OCI-LY1 (cell line): ENCODE data around the gene RNF183.

Experiments used
- H2AFZ ChIP-seq: fragments of 200-600 bp; sonication (generic), shearing (Covaris generic); 2 replicates; pipeline ENCODE4 v1.6.0; 2014; ENCODE audit warnings: antibody characterized with exemption, mild to moderate bottlenecking, low read length
- H3F3A ChIP-seq: fragments of 200-600 bp; sonication (generic), shearing (Covaris generic); 2 replicates; pipeline ENCODE4 v1.6.0; 2014; ENCODE audit warnings: mild to moderate bottlenecking, antibody characterized with exemption, low read length, moderate library complexity; ENCODE audit not compliant: insufficient read depth
- H3K27ac ChIP-seq: fragments of 200-600 bp; sonication (generic); 2 replicates; pipeline ENCODE4 v1.5.1; 2014; ENCODE audit warnings: low read length, mixed run types, mild to moderate bottlenecking, low read depth; ENCODE audit not compliant: poor library complexity, severe bottlenecking
- H3K27me3 ChIP-seq: fragments of 200-600 bp; sonication (generic); 2 replicates; pipeline ENCODE4 v1.6.0; 2014; ENCODE audit warnings: antibody characterized with exemption, mild to moderate bottlenecking, low read length, moderate library complexity; ENCODE audit not compliant: insufficient read depth
- H3K36me3 ChIP-seq: fragments of 200-600 bp; sonication (generic); 2 replicates; pipeline ENCODE4 v1.6.1; 2014; ENCODE audit warnings: mild to moderate bottlenecking, antibody characterized with exemption, low read length, moderate library complexity, mixed read lengths; ENCODE audit not compliant: insufficient read depth
- H3K4me1 ChIP-seq: fragments of 200-600 bp; sonication (generic); 2 replicates; pipeline ENCODE4 v1.5.1; 2014; ENCODE audit warnings: mild to moderate bottlenecking, low read length, moderate library complexity; ENCODE audit not compliant: insufficient read depth, severe bottlenecking
- H3K4me2 ChIP-seq: fragments of 200-600 bp; sonication (generic), shearing (Covaris generic); 2 replicates; pipeline ENCODE4 v1.6.1; 2014; ENCODE audit warnings: low read length
- H3K4me3 ChIP-seq: fragments of 200-600 bp; sonication (generic); 2 replicates; pipeline ENCODE4 v1.5.1; 2014; ENCODE audit warnings: low read length, low read depth, mild to moderate bottlenecking, mixed read lengths; ENCODE audit not compliant: poor library complexity, severe bottlenecking
- H3K79me2 ChIP-seq: fragments of 200-600 bp; shearing (Covaris generic); 2 replicates; pipeline ENCODE4 v1.6.1; 2016; ENCODE audit warnings: mixed run types, low read length, mixed read lengths; ENCODE audit not compliant: insufficient read depth
- H3K9ac ChIP-seq: fragments of 200-600 bp; sonication (generic), shearing (Covaris generic); 2 replicates; pipeline ENCODE4 v1.6.1; 2014; ENCODE audit warnings: mild to moderate bottlenecking, low read length, mixed read lengths
- H3K9me2 ChIP-seq: fragments of 200-600 bp; sonication (generic), shearing (Covaris generic); 2 replicates; pipeline ENCODE4 v1.6.1; 2014; ENCODE audit warnings: low read depth, mild to moderate bottlenecking, low read length, mixed read lengths
- H3K9me3 ChIP-seq: fragments of 200-600 bp; shearing (Covaris generic); 2 replicates; pipeline ENCODE4 v1.6.1; 2014; ENCODE audit warnings: low read length, mixed read lengths
- H4K20me1 ChIP-seq: fragments of 200-600 bp; sonication (generic), shearing (Covaris generic); 2 replicates; pipeline ENCODE4 v1.6.0; 2016; ENCODE audit warnings: mild to moderate bottlenecking, low read length; ENCODE audit not compliant: insufficient read depth
- EZH2 ChIP-seq: fragments of 200-600 bp; sonication (generic), shearing (Covaris generic); IDR thresholded peaks from 2 replicates; pipeline ENCODE4 v1.8.0; 2017; ENCODE audit warnings: borderline replicate concordance, mixed run types, mild to moderate bottlenecking, antibody characterized with exemption, low read length, moderate library complexity, mixed read lengths
- TF ChIP-seq, protein P1 (sequence below): fragments of 200-600 bp; sonication (generic), shearing (Covaris generic); IDR thresholded peaks from 2 replicates; pipeline ENCODE4 v1.5.1; 2017; ENCODE audit warnings: mild to moderate bottlenecking, antibody characterized with exemption, low read length, moderate library complexity, mixed read lengths

The RNF183 gene

DNA sequence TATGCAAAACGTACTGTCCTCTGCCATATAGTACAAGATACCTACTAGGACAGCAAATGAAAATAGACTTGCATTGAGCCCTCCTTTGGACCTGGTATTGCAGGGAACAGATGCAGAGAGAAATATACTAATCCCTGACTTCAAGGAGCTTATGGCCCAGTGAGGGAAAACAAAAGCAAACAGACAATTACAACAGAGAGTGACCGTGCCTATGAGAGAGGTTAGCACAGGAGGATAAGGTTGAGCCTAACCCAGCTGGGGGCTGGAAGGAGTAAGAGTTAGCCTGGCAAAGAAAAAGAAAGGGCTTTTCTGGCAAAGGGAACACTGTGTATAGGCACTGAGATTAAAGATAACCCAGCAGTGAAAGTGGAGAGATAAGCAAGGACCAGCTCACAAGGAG lies 33.3 kb downstream of the RNF183 start:
- Histone ChIP-seq H3K9ac (no peak overlapping the region), H2AFZ (no peak overlapping the region), H3K4me1 (peaks cover 6% of the 10 kb centered on the region), H3K9me3 (no peaks in the 10 kb centered on the region), H3F3A (no peaks in the 10 kb centered on the region), H3K27ac (no peak overlapping the region), H3K79me2 (no peaks in the 10 kb centered on the region), H3K9me2 (no peaks in the 10 kb centered on the region), H3K4me3 (no peak overlapping the region), H3K27me3 (no peaks in the 10 kb centered on the region), H3K4me2 (no peak overlapping the region), H4K20me1 (no peaks in the 10 kb centered on the region), H3K36me3 (peaks cover 58% of the 10 kb centered on the region)
- TF ChIP-seq, protein P1, sequence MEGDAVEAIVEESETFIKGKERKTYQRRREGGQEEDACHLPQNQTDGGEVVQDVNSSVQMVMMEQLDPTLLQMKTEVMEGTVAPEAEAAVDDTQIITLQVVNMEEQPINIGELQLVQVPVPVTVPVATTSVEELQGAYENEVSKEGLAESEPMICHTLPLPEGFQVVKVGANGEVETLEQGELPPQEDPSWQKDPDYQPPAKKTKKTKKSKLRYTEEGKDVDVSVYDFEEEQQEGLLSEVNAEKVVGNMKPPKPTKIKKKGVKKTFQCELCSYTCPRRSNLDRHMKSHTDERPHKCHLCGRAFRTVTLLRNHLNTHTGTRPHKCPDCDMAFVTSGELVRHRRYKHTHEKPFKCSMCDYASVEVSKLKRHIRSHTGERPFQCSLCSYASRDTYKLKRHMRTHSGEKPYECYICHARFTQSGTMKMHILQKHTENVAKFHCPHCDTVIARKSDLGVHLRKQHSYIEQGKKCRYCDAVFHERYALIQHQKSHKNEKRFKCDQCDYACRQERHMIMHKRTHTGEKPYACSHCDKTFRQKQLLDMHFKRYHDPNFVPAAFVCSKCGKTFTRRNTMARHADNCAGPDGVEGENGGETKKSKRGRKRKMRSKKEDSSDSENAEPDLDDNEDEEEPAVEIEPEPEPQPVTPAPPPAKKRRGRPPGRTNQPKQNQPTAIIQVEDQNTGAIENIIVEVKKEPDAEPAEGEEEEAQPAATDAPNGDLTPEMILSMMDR, result no peak
- no peak for TF ChIP-seq EZH2

DNA sequence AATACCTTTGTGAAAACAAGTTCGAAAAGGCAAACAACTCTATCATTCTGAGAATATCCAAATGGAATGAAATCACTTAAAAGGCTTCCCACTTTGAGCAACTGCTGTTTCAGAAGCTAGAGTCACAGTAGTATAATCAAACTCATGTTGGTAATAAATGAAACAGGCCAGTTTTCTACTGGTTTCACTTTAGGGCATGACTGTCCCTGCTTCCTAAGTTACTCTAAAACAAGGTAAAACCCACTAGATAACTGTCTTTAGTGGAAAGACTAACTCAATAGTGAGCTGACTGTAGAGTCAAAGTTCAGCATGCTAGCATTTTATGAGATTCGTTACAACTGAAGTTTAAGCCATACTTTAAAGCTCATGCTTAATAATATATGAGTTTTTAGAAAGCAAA lies 33.8 kb downstream of the RNF183 start:
- Histone ChIP-seq H3K27me3 (no peaks in the 10 kb centered on the region), H4K20me1 (no peaks in the 10 kb centered on the region), H3K4me3 (no peak overlapping the region), H3K9me2 (no peaks in the 10 kb centered on the region), H3F3A (no peaks in the 10 kb centered on the region), H2AFZ (no peak overlapping the region), H3K9me3 (no peaks in the 10 kb centered on the region), H3K4me2 (no peak overlapping the region), H3K9ac (no peak overlapping the region), H3K79me2 (no peaks in the 10 kb centered on the region), H3K4me1 (peaks cover 5% of the 10 kb centered on the region), H3K27ac (no peak overlapping the region), H3K36me3 (peaks cover 58% of the 10 kb centered on the region)
- no peak for TF ChIP-seq EZH2
- TF ChIP-seq, protein P1, result no peak

DNA sequence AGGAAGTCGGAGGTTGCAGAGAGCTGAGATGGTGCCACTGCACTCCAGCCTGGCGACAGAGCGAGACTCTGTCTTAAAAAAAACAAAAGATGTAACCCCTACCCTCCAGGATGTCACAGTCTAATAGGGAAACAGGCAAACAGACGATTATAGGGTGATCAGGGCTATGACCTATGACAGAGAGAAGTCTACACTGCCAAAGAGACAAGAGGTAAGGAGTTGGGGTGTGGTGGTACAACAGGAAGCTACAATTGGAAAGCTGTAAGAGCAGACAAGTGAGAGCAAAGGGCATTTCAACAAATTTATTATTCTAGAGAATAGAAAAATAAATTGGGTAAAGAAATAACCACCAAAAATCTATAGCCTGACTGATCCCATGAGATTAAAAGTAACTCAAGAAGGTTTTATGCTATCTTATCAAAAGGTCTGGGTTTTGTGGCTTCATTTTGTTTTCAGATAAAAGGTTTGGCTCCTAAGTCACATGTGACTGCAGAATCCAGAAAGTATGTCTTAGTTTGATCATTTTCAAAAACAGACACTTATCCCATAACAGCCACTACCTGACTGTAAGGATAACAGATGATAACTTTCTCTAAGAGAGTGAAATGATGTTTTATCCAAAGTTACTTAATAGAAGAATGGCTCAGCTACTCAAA lies 35.1 kb downstream of the RNF183 start:
- no peak for TF ChIP-seq EZH2
- no peaks in the 10 kb centered on the region for H3K9me2 ChIP-seq
- H3K9ac ChIP-seq, result no peak overlapping the region
- no peak overlapping the region for H3K27ac ChIP-seq
- no peak overlapping the region for H2AFZ ChIP-seq
- H3K9me3 ChIP-seq, result no peaks in the 10 kb centered on the region
- no peak overlapping the region for H3K4me3 ChIP-seq
- H3K79me2 ChIP-seq, result no peaks in the 10 kb centered on the region
- no peaks in the 10 kb centered on the region for H3F3A ChIP-seq
- peaks cover 53% of the 10 kb centered on the region for H3K36me3 ChIP-seq
- H3K4me1 ChIP-seq, result no peaks in the 10 kb centered on the region
- no peak overlapping the region for H3K4me2 ChIP-seq
- no peaks in the 10 kb centered on the region for H4K20me1 ChIP-seq
- H3K27me3 ChIP-seq, result no peaks in the 10 kb centered on the region

DNA sequence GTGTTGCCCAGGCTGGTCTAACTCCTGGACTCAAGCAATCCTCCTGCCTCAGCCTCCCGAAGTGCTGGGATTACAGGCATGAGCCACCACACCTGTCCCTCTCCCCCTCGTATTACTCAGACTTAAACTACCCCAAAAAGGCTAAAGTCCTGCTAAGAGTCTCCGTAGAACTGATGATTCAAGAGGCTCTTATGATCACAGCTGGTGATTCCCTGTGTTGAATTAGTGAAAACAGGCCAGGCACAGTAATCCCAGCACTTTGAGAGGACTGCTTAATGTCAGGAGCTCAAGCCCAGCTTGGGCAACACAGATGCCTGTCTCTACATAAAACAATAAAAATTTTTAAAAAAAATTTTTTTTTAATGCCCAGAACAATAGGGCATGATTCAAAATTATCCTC lies 37.0 kb downstream of the RNF183 start:
- no peaks in the 10 kb centered on the region for H3K9me3 ChIP-seq
- no peak overlapping the region for H3K27ac ChIP-seq
- H3K27me3 ChIP-seq, result no peaks in the 10 kb centered on the region
- no peak overlapping the region for H2AFZ ChIP-seq
- no peak overlapping the region for H3K4me3 ChIP-seq
- no peak overlapping the region for H3K4me2 ChIP-seq
- no peaks in the 10 kb centered on the region for H4K20me1 ChIP-seq
- H3K36me3 ChIP-seq, result peaks cover 39% of the 10 kb centered on the region
- no peaks in the 10 kb centered on the region for H3K4me1 ChIP-seq
- H3K9me2 ChIP-seq, result no peaks in the 10 kb centered on the region
- H3F3A ChIP-seq, result no peaks in the 10 kb centered on the region
- TF ChIP-seq, protein P1, result no peak
- no peak for TF ChIP-seq EZH2
- no peaks in the 10 kb centered on the region for H3K79me2 ChIP-seq
- no peak overlapping the region for H3K9ac ChIP-seq
